ENCODE measurements around the gene GRAP2. TPM values are rescaled to one million over a fixed set of nuclear protein-coding genes. Genes with fewer than 3 reads are reported as not detected.

Gene GRAP2
- total and polyA plus RNA-seq, 2 of the 13 experiments (the other 11 are each of a cell fraction or from before 2014, with no cell fraction given), result 0.15 TPM; not detected in 1

- no peak for TF ChIP-seq ZIK1 (CRISPR knock-in tag; IDR thresholded peaks at IDR 0.05; ENCODE audit: borderline replicate concordance, low read depth)
- no peak for TF ChIP-seq ZNF484 (CRISPR knock-in tag; IDR thresholded peaks at IDR 0.05; ENCODE audit: borderline replicate concordance, low read depth)
- TF ChIP-seq ZNF343 (CRISPR knock-in tag; IDR thresholded peaks at IDR 0.05), result no peak
- no peak for TF ChIP-seq ISL2 (CRISPR knock-in tag; IDR thresholded peaks at IDR 0.05)
- TF ChIP-seq NCOA5 (CRISPR knock-in tag; IDR thresholded peaks at IDR 0.05), result no peak
- no peak for TF ChIP-seq RFX3 (CRISPR knock-in tag; IDR thresholded peaks at IDR 0.05)
- no peak for TF ChIP-seq ZNF253 (CRISPR knock-in tag; IDR thresholded peaks at IDR 0.05; ENCODE audit: borderline replicate concordance)
- no peak for TF ChIP-seq KDM4B (CRISPR knock-in tag; IDR thresholded peaks at IDR 0.05)
- TF ChIP-seq TERF1 (CRISPR knock-in tag; IDR thresholded peaks at IDR 0.05), result no peak
- TF ChIP-seq SNAPC5 (CRISPR knock-in tag; IDR thresholded peaks at IDR 0.05; ENCODE audit: borderline replicate concordance), result no peak
- TF ChIP-seq MIXL1 (CRISPR knock-in tag; IDR thresholded peaks at IDR 0.05), result no peak
- TF ChIP-seq ZSCAN9 (CRISPR knock-in tag; IDR thresholded peaks at IDR 0.05; ENCODE audit: borderline replicate concordance), result no peak
- TF ChIP-seq ZNF709 (CRISPR knock-in tag; IDR thresholded peaks at IDR 0.05), result no peak
- TF ChIP-seq ZNF674 (CRISPR knock-in tag; IDR thresholded peaks at IDR 0.05; ENCODE audit: low read depth), result no peak
- TF ChIP-seq ATF3 (CRISPR knock-in tag; IDR thresholded peaks at IDR 0.05), result no peak
- TF ChIP-seq SIN3A (IDR thresholded peaks at IDR 0.05; ENCODE audit: borderline replicate concordance, low read depth, low read length), result no peak
Observed at GRCh38 chr22:39955675-39956074, 54.8 kb downstream of the GRAP2 start (continued).

Data from HepG2 (cell line).